Measurements from ENCODE around the gene DSCAM.

DNA sequence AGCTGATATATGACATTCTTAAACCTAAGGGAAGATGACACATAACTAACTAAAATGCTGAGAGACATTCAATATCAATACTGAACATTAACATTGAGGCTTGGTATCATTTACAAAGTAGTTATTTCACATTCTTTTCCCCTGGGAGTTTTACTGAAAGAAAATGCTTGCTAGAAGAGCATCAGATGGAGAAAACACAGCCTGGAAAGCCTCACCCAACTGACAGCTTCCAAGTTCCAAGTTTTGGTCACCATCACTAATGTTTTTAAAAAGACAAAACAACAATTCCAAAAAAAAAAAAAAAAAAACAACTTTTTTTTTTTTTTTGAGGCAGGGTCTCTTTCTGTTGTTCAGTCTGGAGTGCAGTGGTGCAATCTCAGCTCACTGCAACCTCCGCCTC, 80.6 kb downstream of the DSCAM start:
- no peak for TF ChIP-seq CTCF (IDR thresholded peaks at IDR 0.05 in 8 of 11, conservative IDR thresholded peaks at IDR 0.05 in 3 of 11)
- TF ChIP-seq POLR2A (IDR thresholded peaks at IDR 0.05) = no peak
- TF ChIP-seq POLR2AphosphoS5 (IDR thresholded peaks at IDR 0.05) = no peak

Data from spleen (tissue), 7 donors.